ENCODE measurements around the gene KIRREL1.

The KIRREL1 gene

DNA sequence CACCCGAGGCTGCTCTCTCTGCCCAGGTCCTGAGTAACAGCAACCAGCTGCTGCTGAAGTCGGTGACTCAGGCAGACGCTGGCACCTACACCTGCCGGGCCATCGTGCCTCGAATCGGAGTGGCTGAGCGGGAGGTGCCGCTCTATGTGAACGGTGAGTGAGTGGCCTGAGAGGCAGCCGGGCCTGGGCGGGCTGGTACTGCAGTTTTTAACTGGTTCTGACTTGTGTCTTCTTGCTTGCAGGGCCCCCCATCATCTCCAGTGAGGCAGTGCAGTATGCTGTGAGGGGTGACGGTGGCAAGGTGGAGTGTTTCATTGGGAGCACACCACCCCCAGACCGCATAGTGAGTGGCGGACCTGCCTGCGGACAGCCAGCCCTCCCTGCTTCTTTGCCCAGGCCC, 96.0 kb downstream of the KIRREL1 start:
- Histone ChIP-seq H4K12ac (ENCODE audit: low read depth, low read length) (no peak overlapping the region), H3K4me1 (ENCODE audit: control insufficient read depth in 1 of 2, insufficient read depth in 2 of 2, low read length in 2 of 2) (no peaks in the 10 kb centered on the region), H3K4me3 (ENCODE audit: low read depth, low read length) (no peak overlapping the region), H3K23ac (ENCODE audit: low read length) (no peak overlapping the region), H3K36me3 (ENCODE audit: control insufficient read depth in 1 of 2, insufficient read depth in 2 of 2, low read length in 2 of 2) (peaks cover 72 to 85% of the 10 kb centered on the region in 2 experiments), H3K4ac (ENCODE audit: low read depth, low read length) (no peak overlapping the region), H2BK12ac (ENCODE audit: low read length) (no peak overlapping the region), H3K27me3 (ENCODE audit: insufficient read depth, low read length) (no peaks in the 10 kb centered on the region), H2BK120ac (ENCODE audit: insufficient read depth, low read length, poor library complexity) (no peak overlapping the region), H4K91ac (ENCODE audit: low read depth, low read length) (no peak overlapping the region), H3K18ac (ENCODE audit: low read length) (no peak overlapping the region), H3K79me1 (ENCODE audit: low read length) (no peaks in the 10 kb centered on the region), H2AFZ (ENCODE audit: insufficient read depth, low read length, poor library complexity) (no peak overlapping the region), H2AK5ac (ENCODE audit: low read length) (no peak overlapping the region), H3K79me2 (ENCODE audit: control insufficient read depth, insufficient read depth, low read length, poor library complexity) (no peaks in the 10 kb centered on the region), H2BK5ac (ENCODE audit: low read depth, low read length, poor library complexity) (no peak overlapping the region), H3K4me2 (ENCODE audit: low read length) (no peak overlapping the region), H3K9ac (ENCODE audit: low read length) (no peak overlapping the region), H3K27ac (ENCODE audit: low read depth, low read length) (no peak overlapping the region), H4K8ac (ENCODE audit: low read depth, low read length) (no peak overlapping the region), H3K14ac (ENCODE audit: low read length) (no peak overlapping the region), H3K9me3 (ENCODE audit: insufficient read depth, low read depth, low read length) (no peaks in the 10 kb centered on the region)
- no CpG with 5 or more reads among the region's 16 CpGs for WGBS (ENCODE audit: extremely low coverage, insufficient coverage, insufficient read length)
- no peak for DNase-seq

- no peak overlapping the region for H4K12ac ChIP-seq (ENCODE audit: low read depth, low read length)
- H3K27me3 ChIP-seq (ENCODE audit: insufficient read depth, low read length) = no peaks in the 10 kb centered on the region
- no peak overlapping the region for H3K9ac ChIP-seq (ENCODE audit: low read length)
- H4K8ac ChIP-seq (ENCODE audit: low read depth, low read length) = no peak overlapping the region
- no peak overlapping the region for H3K23ac ChIP-seq (ENCODE audit: low read length)
- no peak overlapping the region for H3K27ac ChIP-seq (ENCODE audit: low read depth, low read length)
- no peak overlapping the region for H2BK5ac ChIP-seq (ENCODE audit: low read depth, low read length, poor library complexity)
- no peak for DNase-seq
- H3K36me3 ChIP-seq (ENCODE audit: control insufficient read depth in 1 of 2, insufficient read depth in 2 of 2, low read length in 2 of 2) = peaks cover 75 to 85% of the 10 kb centered on the region in 2 experiments
- H3K4me3 ChIP-seq (ENCODE audit: low read depth, low read length) = no peak overlapping the region
- H2BK120ac ChIP-seq (ENCODE audit: insufficient read depth, low read length, poor library complexity) = no peak overlapping the region
- WGBS (ENCODE audit: extremely low coverage, insufficient coverage, insufficient read length) = no CpG with 5 or more reads among the region's 9 CpGs
- H3K18ac ChIP-seq (ENCODE audit: low read length) = no peak overlapping the region
- no peaks in the 10 kb centered on the region for H3K4me1 ChIP-seq (ENCODE audit: control insufficient read depth in 1 of 2, insufficient read depth in 2 of 2, low read length in 2 of 2)
- no peak overlapping the region for H2AK5ac ChIP-seq (ENCODE audit: low read length)
- no peaks in the 10 kb centered on the region for H3K79me2 ChIP-seq (ENCODE audit: control insufficient read depth, insufficient read depth, low read length, poor library complexity)
- H2BK12ac ChIP-seq (ENCODE audit: low read length) = no peak overlapping the region
- H3K14ac ChIP-seq (ENCODE audit: low read length) = no peak overlapping the region
- H3K4ac ChIP-seq (ENCODE audit: low read depth, low read length) = no peak overlapping the region
- no peak overlapping the region for H4K91ac ChIP-seq (ENCODE audit: low read depth, low read length)
- no peak overlapping the region for H2AFZ ChIP-seq (ENCODE audit: insufficient read depth, low read length, poor library complexity)
- no peaks in the 10 kb centered on the region for H3K9me3 ChIP-seq (ENCODE audit: insufficient read depth, low read depth, low read length)
- H3K79me1 ChIP-seq (ENCODE audit: low read length) = no peaks in the 10 kb centered on the region
- H3K4me2 ChIP-seq (ENCODE audit: low read length) = no peak overlapping the region
These were observed 96.6 kb downstream of the KIRREL1 start for GRCh38 chr1:158089925-158090637.

DNA sequence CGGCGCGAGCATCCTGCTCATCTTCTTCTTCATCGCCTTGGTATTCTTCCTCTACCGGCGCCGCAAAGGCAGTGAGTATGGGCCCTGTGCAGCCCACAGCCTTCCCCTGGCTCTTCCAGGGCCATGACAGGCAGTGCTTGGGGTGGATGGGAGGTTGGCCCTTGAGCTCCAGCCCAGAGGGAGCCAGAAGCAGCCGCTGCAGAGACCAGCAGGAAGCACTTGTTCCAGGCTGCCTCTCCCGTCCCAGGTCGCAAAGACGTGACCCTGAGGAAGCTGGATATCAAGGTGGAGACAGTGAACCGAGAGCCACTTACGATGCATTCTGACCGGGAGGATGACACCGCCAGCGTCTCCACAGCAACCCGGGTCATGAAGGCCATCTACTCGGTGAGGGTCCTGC, 99.9 kb downstream of the KIRREL1 start:
- Histone ChIP-seq H4K91ac (ENCODE audit: low read depth, low read length) (no peak overlapping the region), H3K9ac (ENCODE audit: low read length) (no peak overlapping the region), H3K27ac (ENCODE audit: low read depth, low read length) (no peak overlapping the region), H3K4me3 (ENCODE audit: low read depth, low read length) (no peak overlapping the region), H3K23ac (ENCODE audit: low read length) (no peak overlapping the region), H3K4me1 (ENCODE audit: control insufficient read depth in 1 of 2, insufficient read depth in 2 of 2, low read length in 2 of 2) (peaks cover 0 to 2% of the 10 kb centered on the region in 2 experiments), H3K9me3 (ENCODE audit: insufficient read depth, low read depth, low read length) (peaks cover 3% of the 10 kb centered on the region), H4K12ac (ENCODE audit: low read depth, low read length) (no peak overlapping the region), H3K36me3 (ENCODE audit: control insufficient read depth in 1 of 2, insufficient read depth in 2 of 2, low read length in 2 of 2) (peaks cover 68 to 72% of the 10 kb centered on the region in 2 experiments), H4K8ac (ENCODE audit: low read depth, low read length) (no peak overlapping the region), H3K14ac (ENCODE audit: low read length) (no peak overlapping the region), H2AFZ (ENCODE audit: insufficient read depth, low read length, poor library complexity) (no peak overlapping the region), H3K27me3 (ENCODE audit: insufficient read depth, low read length) (no peaks in the 10 kb centered on the region), H2BK5ac (ENCODE audit: low read depth, low read length, poor library complexity) (no peak overlapping the region), H2AK5ac (ENCODE audit: low read length) (no peak overlapping the region), H2BK12ac (ENCODE audit: low read length) (no peak overlapping the region), H3K18ac (ENCODE audit: low read length) (no peak overlapping the region), H3K79me1 (ENCODE audit: low read length) (no peaks in the 10 kb centered on the region), H3K4ac (ENCODE audit: low read depth, low read length) (no peak overlapping the region), H2BK120ac (ENCODE audit: insufficient read depth, low read length, poor library complexity) (no peak overlapping the region), H3K79me2 (ENCODE audit: control insufficient read depth, insufficient read depth, low read length, poor library complexity) (no peaks in the 10 kb centered on the region), H3K4me2 (ENCODE audit: low read length) (no peak overlapping the region)
- no CpG with 5 or more reads among the region's 18 CpGs for WGBS (ENCODE audit: extremely low coverage, insufficient coverage, insufficient read length)
- DNase-seq = no peak

GRCh38 chr1:158094571-158094970, 101.1 kb downstream of the KIRREL1 start:
- H2AK5ac ChIP-seq (ENCODE audit: low read length) = no peak overlapping the region
- H3K27ac ChIP-seq (ENCODE audit: low read depth, low read length) = no peak overlapping the region
- H3K23ac ChIP-seq (ENCODE audit: low read length) = no peak overlapping the region
- H3K9ac ChIP-seq (ENCODE audit: low read length) = no peak overlapping the region
- H3K4me1 ChIP-seq (ENCODE audit: control insufficient read depth in 1 of 2, insufficient read depth in 2 of 2, low read length in 2 of 2) = peaks cover 0 to 2% of the 10 kb centered on the region in 2 experiments
- H3K4me2 ChIP-seq (ENCODE audit: low read length) = no peak overlapping the region
- H3K14ac ChIP-seq (ENCODE audit: low read length) = no peak overlapping the region
- H2BK12ac ChIP-seq (ENCODE audit: low read length) = no peak overlapping the region
- no peak overlapping the region for H2BK120ac ChIP-seq (ENCODE audit: insufficient read depth, low read length, poor library complexity)
- no peaks in the 10 kb centered on the region for H3K27me3 ChIP-seq (ENCODE audit: insufficient read depth, low read length)
- no peak overlapping the region for H4K12ac ChIP-seq (ENCODE audit: low read depth, low read length)
- no peak overlapping the region for H4K8ac ChIP-seq (ENCODE audit: low read depth, low read length)
- no peak overlapping the region for H3K4me3 ChIP-seq (ENCODE audit: low read depth, low read length)
- H2BK5ac ChIP-seq (ENCODE audit: low read depth, low read length, poor library complexity) = no peak overlapping the region
- WGBS (ENCODE audit: extremely low coverage, insufficient coverage, insufficient read length) = no CpG with 5 or more reads among the region's 14 CpGs
- H3K36me3 ChIP-seq (ENCODE audit: control insufficient read depth in 1 of 2, insufficient read depth in 2 of 2, low read length in 2 of 2) = peaks cover 58 to 62% of the 10 kb centered on the region in 2 experiments
- no peak overlapping the region for H4K91ac ChIP-seq (ENCODE audit: low read depth, low read length)
- H3K9me3 ChIP-seq (ENCODE audit: insufficient read depth, low read depth, low read length) = peaks cover 3% of the 10 kb centered on the region
- no peaks in the 10 kb centered on the region for H3K79me2 ChIP-seq (ENCODE audit: control insufficient read depth, insufficient read depth, low read length, poor library complexity)
- H3K79me1 ChIP-seq (ENCODE audit: low read length) = no peaks in the 10 kb centered on the region
- H3K18ac ChIP-seq (ENCODE audit: low read length) = no peak overlapping the region
- DNase-seq = no peak
- H2AFZ ChIP-seq (ENCODE audit: insufficient read depth, low read length, poor library complexity) = no peak overlapping the region
- no peak overlapping the region for H3K4ac ChIP-seq (ENCODE audit: low read depth, low read length)
